Daoy (cell line): ENCODE data around the gene PTPRN2. TPM values are rescaled to one million over a fixed set of nuclear protein-coding genes. Genes with fewer than 3 reads are reported as not detected.
"Not testable (repeated sequence)": the region's sequence is repeated elsewhere in the genome, so short reads cannot be mapped to it uniquely, and the experiment has no call there.

ENCODE experiments used
- DNase-seq: peaks from one replicate; pipeline ENCODE4 v3.0.0-alpha.2; 2015; ENCODE audit warnings: low read depth
- total RNA-seq: library from RNA; depleted of rRNA; stranded (reverse); fragments of >200 nt; shearing (Covaris generic); gene quantifications from 2 replicates; pipeline ENCODE4 v1.2.3, GENCODE V29; 2014

PTPRN2 gene
- total RNA-seq, 1 experiment from 2014 or later: 8.3 TPM

DNA sequence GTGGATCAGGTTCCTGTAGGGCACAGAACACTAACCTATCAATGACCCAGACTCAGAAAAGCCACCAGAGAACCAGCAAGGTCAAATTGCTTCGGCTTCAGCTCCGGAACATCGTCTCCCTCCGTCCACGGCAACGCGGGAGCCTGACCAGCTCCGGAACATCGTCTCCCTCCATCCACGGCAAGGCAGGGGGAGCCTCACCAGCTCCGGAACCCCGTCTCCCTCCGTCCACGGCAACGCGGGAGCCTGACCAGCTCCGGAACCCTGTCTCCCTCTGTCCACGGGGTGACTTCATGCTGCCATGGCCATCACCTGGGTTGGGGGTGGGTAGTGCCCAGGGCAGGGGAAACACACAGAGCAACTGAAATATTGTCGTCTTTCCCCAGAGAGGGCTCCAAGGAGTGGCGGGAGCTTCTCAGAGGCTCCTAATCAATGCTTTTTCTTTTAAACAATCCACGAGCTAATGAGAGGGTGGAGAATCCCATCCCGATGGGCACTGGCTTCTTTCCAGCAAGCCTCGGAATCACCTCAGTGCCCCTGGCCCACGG, 847.3 kb downstream of the PTPRN2 start:
- no peak for DNase-seq

DNA sequence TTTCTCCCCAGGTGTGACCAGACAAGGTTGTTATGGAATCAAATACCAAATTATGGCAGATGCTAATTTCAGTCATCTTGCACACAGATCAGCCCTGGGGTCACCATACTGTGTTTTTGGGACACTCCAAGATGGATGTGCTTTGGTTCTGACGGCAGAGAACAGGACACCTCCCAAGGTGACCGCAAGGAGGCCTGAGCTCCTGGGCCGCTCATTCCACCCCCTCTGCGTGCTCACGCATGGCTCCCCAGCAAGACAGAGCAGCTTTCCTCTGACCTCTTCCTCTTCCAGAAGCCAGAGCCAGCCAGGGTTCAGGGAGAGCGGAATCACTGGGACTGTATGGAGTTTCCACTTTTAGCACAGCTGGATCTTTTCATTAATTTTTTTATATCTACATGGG, 848.0 kb downstream of the PTPRN2 start:
- no peak for DNase-seq

DNA sequence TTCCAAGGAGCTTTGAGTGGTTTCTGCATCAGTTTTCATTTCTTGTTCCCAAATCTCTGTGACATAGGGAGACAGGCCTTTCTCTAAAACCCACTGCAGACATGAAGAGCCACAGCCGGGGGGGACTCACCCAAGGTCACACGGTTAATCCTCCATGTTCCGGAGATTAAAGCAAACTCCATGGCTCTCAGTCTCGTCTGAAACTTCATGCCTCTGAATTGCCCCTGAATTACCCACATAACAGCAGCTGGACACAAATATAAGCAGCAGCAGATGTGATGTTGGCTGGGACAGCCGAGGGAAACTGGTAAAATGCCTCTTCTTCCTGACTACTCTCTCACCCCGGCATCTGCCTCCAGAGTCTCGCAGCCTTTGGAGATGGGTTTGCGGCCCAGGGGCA, 848.6 kb downstream of the PTPRN2 start:
- no peak for DNase-seq

DNA sequence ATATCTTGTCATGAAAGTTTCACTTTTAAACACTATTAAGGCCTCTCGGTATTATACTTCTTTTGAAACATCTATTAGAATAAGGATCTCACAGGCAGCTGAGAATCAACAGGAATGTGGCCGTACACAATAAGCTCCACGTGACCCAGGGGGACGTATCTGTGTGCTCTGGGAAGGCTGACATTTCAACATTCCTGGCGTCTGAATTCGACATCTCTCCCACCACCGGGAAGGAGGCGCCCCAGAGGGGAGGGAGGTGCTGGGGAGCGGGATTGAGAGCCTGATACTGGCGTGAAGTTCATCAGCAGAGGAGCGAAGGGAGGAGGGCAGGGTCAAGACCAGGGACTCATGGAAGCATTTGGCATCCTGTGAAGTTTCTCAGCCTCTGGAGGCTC, 849.6 kb downstream of the PTPRN2 start:
- DNase-seq: peak; percentile 41

DNA sequence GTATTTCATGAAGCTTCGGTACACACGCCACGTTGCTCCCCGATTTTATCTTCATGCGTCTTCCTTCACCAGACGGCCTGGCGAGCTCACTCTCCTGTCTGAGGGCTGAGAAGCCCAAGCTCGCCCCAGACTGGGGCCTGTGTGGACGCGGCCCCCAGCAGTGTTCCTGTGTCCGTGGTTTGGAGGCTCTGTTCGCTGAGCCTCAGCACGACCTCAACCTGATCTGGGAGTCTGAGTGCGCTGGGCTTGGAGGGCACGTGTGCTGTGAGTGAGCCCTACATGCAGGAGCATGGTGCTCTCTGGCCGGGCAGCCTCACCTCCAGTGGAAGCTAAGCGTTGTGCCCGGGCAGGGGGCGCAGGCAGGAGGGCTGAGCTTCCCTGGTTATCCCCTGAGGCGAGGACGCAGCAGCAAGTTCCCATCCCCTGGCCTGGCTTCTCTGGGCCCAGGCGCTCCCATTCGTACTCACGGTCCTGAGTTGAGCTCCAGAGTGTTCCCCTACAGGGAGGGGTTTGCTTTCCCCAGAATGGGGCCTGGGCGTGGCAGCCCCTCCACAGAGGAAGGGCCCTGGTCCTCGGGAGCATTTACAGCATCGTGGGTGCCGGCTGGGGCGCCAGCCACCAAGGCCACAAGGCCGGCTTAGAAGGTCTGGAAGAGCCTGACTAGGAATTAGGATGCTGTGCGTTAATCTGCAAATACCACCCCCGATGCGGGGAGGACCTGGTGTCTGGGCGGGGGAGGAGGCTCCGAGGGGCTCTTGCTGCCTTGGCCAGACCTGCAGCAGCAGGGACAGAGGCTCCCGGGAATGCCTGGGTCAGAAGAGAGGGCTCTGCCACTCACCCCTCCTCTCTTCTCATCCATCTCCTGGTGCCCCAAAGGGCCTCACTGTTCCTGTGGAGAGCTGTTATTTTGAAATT, 850.2 kb downstream of the PTPRN2 start:
- no peak for DNase-seq

DNA sequence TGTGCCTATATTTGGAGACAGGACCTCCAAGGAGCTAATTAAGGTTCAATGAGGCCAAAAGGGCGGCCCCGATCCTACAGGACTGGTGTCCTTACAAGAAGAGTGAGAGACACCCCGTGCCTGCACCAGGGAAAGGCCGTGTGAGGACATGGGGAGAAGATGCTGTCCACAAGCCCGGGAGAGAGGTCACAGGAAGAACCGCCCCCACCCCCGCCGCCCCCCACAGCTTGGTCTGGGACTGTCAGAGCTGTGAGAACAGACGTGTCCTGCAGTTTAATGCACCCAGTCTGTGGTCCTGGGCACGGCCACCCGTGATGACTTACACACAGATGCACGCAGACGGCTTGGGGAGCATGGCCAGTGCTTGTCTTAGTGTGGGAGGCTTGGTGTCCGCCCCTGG, 851.3 kb downstream of the PTPRN2 start:
- DNase-seq: no peak

DNA sequence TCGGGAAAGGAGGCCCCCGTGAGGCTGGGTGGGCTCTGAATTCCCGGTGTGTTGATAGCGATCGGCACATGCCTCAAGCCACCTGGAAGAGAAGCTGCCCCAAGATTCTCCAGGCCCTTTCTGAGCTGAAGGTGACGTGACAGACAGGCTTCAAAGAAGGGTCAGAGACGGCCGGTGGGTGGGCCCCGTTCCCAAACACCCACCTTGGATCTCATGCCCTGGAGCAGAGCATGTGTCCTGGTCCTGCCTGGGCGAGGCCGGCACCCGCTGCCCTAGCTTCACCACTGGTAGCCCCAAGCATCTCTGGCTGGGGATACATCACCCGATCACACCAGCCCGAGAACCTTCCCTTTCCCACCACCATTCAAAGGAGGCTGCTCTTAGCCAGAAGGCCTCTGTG, 851.8 kb downstream of the PTPRN2 start:
- DNase-seq: no peak

DNA sequence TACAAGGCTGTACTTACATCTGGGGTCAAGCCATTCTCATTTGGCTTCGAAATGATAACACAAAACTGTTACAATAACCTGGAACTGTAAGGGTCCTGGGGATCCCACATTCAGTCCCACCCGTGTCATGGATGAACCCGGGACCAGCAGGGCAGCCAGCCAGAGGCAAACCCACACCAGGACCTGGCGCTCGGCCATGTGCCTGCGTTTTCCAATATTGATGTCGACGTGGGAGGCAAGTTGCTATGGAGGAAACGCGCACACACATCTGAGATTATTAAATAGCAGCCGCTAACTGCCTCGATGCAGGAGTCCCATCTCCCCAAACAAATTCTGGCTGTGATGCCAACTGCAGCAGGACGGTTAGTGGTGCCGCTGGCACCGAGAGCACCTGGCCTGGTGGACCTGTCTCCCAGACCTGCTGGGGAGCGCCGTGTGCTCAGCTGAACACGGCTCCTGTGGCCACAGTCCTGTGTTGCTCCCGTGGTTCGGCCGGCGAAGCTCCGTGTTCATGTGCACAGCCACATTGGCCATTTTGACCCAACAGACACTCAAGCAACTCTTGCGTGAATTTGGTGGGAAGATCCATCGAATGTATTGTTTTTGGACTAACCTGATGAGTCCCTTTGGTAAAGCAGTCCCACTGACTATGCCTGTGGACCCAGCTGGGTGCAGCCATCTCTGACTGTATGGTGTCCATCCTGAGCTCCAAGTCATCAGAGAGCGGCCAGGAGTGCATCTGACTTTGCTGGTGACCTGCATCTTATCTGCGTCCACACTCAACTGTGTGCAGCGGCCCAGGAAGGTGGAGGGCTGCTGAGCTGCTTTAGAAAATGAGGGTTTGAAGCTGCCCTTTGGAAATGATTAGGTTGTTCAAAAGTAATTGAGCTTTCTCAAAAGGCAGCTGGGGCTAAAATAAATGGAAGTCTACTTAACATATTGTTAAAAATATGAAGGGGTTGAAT, 852.7 kb downstream of the PTPRN2 start:
- no peak for DNase-seq

DNA sequence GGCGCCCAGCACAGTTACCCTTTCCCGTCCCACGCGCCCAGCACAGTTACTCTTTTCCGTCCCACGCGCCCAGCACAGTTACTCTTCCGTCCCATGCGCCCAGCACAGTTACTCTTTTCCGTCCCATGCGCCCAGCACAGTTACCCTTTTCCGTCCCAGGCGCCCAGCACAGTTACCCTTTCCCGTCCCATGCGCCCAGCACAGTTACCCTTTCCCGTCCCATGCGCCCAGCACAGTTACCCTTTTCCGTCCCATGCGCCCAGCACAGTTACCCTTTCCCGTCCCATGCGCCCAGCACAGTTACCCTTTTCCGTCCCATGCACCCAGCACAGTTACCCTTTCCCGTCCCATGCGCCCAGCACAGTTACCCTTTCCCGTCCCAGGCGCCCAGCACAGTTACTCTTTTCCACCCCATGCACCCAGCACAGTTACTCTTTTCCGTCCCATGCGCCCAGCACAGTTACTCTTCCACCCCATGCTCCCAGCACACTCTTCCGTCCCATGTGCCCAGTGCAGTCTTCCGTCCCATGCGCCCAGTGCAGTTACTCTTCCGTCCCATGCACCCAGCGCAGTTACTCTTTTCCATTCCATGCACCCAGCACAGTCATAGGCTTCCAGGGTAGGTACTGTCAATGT, 853.7 kb downstream of the PTPRN2 start:
- DNase-seq: not testable (repeated sequence)

DNA sequence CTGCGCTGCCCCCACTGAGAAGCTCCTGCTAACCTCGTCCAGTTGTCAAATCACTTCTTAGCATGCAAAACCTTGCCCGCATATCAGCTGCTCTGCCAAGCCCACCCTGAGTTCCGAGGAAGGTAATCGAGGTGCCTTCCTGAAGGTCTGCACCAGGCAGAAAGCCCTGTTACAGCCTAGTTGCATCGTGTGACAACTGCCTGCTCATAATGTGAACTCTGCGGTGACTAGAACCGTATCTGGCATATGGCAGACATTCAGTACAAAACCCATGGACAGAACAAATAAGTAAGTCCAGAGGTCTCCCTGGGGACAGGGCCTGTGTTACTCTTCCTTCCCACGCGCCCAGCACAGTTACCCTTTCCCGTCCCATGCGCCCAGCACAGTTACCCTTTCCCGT, 856.5 kb downstream of the PTPRN2 start:
- DNase-seq: no peak

DNA sequence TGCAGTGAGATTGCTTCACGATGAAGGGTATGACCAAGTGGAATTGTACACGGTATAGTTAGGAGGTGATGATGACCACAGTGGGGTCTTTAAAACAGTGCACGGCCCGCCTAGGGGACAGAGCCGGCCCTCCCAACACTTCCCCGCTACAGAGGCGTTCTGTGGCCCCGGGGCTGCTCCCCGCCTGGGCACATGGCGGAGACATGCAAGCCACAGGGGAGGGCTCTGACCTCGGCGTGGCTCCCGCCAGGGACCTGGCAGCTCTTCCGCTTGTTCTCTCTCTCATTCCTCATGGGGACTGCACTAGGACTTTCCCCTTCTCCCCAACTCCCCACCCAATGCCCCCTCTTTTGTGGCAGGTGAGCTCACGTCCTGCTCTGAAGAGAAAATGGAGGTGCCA, 857.0 kb downstream of the PTPRN2 start:
- no peak for DNase-seq

DNA sequence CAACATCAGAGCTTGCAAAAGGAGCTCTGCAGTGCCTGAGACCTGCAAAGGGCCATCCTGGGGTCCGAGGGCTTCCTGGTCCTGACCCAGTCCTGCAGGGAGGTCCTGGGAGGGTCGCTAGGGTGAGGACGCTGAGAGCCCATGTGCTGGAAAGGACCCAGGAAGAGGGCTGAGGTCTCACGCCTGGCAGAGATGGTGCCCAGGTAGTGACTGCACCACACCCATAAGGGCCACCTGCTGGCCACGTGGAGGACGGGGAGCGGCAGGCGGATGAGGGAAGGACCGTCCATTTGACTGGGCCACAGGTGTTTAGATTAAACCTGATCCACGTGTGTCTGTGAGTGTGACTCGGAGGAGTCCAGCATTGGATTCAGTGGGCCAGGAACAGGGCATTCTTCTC, 858.1 kb downstream of the PTPRN2 start:
- DNase-seq: no peak

DNA sequence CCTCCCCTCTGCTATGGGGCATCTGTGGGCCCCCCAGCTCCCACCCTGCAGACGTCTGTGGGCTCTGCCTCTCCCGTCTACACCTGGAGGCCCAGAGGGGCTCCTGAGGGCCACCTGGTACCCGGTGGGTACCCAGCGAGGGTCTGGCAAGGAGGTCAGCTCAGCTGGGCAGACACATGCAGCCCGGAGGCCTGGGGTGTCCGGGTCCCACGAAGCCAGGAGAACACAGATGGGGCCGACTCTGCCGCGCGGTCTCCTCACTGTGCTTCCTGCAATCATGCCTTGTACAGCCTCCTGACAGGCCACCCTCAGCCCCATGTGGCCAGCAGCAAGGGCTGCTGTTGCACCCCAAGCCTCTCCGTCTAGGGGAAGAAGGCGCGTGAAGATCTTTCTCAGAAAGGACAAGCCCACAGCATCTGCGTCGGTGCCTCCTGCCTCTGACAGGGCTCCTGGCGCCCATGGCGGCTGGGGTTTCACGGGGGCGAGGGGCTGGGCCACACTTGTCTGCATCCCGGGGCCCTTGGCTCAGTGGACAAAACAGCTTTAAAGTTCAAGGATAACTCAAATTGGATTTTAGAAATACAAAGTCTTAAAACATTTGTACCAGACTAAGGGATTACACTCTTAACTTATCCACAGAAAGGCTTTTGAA, 859.5 kb downstream of the PTPRN2 start:
- DNase-seq: no peak

DNA sequence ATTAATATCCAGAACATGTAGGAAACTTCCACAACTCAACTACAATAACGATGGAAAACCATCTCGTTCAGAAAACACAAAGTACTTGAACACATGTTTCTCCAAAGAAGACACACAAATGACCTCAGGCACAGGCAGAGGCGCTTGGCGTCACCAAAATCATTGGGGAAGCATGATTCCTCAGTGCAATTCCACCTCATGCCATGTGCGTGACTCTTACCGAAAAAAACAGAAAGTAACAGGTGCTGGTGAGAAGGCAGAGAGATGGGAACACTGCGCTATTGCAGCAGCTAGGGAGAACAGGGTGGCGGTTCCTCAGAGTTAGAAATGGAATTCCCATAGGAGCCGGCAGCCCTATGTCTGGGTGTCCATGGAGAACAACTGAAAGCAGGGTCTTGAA, 860.9 kb downstream of the PTPRN2 start:
- no peak for DNase-seq

DNA sequence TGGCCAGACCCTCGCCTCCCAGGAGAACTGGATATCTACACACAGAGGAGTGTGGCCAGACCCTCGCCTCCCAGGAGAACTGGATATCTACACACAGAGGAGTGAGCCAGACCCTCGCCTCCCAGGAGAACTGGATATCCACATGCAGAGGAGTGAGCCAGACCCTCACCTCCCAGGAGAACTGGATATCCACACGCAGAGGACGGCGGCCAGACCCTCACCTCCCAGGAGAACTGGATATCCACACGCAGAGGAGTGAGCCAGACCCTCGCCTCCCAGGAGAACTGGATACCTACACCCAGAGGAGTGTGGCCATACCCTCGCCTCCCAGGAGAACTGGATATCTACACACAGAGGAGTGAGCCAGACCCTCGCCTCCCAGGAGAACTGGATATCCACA, 862.3 kb downstream of the PTPRN2 start:
- not testable (repeated sequence) for DNase-seq

DNA sequence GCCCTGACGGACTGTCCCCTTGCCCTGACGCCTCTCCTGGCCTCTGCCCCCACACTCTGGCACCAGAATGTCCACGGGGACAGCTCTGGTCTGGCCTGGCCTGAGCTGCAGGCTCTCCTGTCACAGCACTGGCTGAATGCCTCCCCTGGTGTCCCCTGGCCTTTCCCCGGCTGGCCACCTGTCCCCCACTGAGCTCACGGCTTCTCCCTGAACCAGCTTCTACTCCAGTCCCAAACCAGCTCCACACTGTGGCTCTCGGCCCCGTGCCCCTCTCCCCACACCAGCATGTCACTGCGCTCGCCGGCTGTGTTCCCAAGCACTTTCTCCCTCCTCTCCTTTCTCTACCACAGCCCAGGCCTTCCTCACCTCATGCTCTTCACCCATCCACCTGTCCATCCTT, 864.4 kb downstream of the PTPRN2 start:
- DNase-seq: no peak

DNA sequence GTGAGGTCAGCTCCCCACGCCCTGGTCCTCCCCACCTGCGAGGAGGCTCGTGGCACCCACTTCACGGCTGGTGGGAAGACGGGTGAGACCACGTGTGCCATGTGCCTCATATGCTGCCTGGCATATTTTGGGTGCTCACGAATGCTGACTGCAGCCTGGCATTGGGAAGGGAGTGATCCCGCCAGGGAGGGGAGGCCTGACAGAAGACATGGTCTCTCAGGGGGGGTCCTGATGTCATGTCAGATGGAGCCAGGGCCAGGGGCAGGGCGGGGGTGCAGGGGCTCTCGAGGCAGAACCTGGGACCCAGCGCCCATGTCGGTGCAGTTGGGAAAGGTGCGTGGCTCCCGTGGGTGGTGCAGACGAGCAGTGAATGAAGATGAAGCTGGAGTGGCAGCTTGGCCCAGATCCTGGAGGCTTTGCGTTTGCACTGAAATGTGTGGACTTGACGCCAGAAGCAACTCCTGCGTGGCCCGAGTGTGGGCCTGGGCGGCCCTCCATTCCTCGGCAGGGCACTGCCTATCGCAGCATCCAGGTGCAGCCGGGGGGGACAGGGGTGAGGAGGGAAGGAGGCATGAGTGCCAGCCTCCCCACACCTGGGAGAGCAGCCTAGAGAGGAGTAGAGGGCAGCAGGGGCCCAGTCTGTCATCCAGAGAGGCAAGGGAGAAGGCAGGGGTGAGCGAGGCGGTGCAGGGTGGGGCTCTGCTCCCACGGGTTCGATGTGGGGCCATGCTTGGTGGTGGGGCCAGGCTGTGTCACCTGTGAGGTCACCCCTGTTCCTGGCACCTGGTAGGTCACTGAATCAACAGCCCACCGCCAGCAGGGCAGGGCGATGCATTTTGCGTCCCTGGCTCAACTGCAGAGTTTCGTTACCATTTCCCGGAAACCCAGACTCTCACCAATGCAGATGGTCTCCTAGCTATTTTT, 865.2 kb downstream of the PTPRN2 start:
- DNase-seq: no peak

DNA sequence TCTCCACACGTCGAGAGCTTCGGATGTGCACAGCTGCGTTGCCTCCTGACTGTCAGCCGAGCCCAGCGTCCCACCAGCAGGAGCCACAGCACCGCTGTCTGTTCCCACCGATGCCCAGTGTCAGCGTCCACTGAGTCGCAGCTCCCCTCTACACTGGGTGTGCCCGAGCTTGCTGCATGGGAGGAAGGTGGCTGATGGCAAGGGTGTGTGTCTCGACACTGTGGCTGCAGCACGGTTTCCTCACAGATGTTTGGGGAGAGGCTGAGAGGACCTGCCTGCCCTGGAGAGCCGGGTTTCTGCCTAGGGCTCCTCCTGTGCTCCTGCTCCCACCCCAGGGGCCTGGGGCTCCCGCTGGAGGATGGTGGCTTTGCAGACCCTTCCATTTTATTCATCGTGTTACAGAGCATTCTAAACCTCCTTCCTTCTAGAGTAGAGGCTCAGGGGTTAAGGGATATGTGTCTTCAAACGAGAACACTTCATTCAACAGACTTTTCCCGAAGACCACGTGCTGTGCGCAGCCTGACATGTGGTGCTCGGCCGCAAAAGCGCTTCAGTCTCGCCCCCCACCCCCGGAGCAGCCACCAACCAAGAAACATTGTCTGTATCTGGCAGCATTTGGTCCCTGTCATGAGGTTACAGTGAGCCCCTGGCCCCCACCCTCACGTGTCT, 866.0 kb downstream of the PTPRN2 start:
- DNase-seq: no peak
